ENCODE results near the gene C10orf53.

Gene C10orf53

GRCh38 chr10:49709934-49710333 is 30.5 kb downstream of the C10orf53 start:
- TF ChIP-seq, protein P1, sequence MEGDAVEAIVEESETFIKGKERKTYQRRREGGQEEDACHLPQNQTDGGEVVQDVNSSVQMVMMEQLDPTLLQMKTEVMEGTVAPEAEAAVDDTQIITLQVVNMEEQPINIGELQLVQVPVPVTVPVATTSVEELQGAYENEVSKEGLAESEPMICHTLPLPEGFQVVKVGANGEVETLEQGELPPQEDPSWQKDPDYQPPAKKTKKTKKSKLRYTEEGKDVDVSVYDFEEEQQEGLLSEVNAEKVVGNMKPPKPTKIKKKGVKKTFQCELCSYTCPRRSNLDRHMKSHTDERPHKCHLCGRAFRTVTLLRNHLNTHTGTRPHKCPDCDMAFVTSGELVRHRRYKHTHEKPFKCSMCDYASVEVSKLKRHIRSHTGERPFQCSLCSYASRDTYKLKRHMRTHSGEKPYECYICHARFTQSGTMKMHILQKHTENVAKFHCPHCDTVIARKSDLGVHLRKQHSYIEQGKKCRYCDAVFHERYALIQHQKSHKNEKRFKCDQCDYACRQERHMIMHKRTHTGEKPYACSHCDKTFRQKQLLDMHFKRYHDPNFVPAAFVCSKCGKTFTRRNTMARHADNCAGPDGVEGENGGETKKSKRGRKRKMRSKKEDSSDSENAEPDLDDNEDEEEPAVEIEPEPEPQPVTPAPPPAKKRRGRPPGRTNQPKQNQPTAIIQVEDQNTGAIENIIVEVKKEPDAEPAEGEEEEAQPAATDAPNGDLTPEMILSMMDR (IDR thresholded peaks at IDR 0.05; ENCODE audit: insufficient read depth, low read length) = no peak
- TF ChIP-seq POLR2AphosphoS5 (IDR thresholded peaks at IDR 0.05; ENCODE audit: low read depth) = no peak
- TF ChIP-seq SPI1 (IDR thresholded peaks at IDR 0.05; ENCODE audit: borderline replicate concordance, low read depth) = no peak
- TF ChIP-seq REST (IDR thresholded peaks at IDR 0.05; ENCODE audit: insufficient replicate concordance, low read depth) = no peak
- no peak for TF ChIP-seq GABPA (IDR thresholded peaks at IDR 0.05; ENCODE audit: low read depth)
- DNase-seq (ENCODE audit: low read depth in 1 of 2, low spot score in 1 of 2) = no peak
- Histone ChIP-seq H3K4me3 (replicated peaks; ENCODE audit: insufficient read depth, low read length) (no peak overlapping the region), H3K27me3 (ENCODE audit: insufficient read depth, poor library complexity, severe bottlenecking) (no peaks in the 10 kb centered on the region), H3K27ac (replicated peaks) (no peak overlapping the region)

DNA sequence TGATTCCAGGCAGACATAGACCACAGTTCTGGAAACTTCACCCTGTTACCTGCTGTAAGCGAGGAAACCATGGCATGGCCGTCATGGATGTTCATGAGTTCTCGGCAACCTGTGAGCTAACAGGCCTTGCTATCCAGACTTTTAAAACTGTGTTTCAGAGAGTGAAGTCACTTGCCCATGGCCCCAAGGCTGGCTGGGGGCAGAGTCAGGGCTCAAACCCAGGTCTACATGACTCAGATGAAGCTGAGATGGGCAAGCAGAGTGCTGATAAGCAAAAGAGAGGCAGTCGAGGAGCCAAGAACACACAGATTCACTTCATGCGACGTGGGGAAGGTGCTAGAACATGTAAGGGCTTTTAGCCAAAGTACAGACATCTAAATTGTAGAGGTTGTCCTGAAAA is 31.5 kb downstream of the C10orf53 start:
- H3K27me3 ChIP-seq (ENCODE audit: insufficient read depth, poor library complexity, severe bottlenecking) = no peaks in the 10 kb centered on the region
- DNase-seq (ENCODE audit: low read depth in 1 of 2, low spot score in 1 of 2) = no peak
- no peak overlapping the region for H3K27ac ChIP-seq (replicated peaks)
- TF ChIP-seq, protein P1 (IDR thresholded peaks at IDR 0.05; ENCODE audit: insufficient read depth, low read length) = no peak
- TF ChIP-seq SPI1 (IDR thresholded peaks at IDR 0.05; ENCODE audit: borderline replicate concordance, low read depth) = no peak
- TF ChIP-seq POLR2AphosphoS5 (IDR thresholded peaks at IDR 0.05; ENCODE audit: low read depth) = no peak
- TF ChIP-seq REST (IDR thresholded peaks at IDR 0.05; ENCODE audit: insufficient replicate concordance, low read depth) = no peak
- TF ChIP-seq GABPA (IDR thresholded peaks at IDR 0.05; ENCODE audit: low read depth) = no peak
- H3K4me3 ChIP-seq (replicated peaks; ENCODE audit: insufficient read depth, low read length) = no peak overlapping the region

GRCh38 chr10:49711481-49711880 is 32.0 kb downstream of the C10orf53 start:
- Histone ChIP-seq H3K4me3 (replicated peaks; ENCODE audit: insufficient read depth, low read length) (no peak overlapping the region), H3K27ac (replicated peaks) (no peak overlapping the region), H3K27me3 (ENCODE audit: insufficient read depth, poor library complexity, severe bottlenecking) (no peaks in the 10 kb centered on the region)
- TF ChIP-seq POLR2AphosphoS5 (IDR thresholded peaks at IDR 0.05; ENCODE audit: low read depth) = no peak
- no peak for TF ChIP-seq REST (IDR thresholded peaks at IDR 0.05; ENCODE audit: insufficient replicate concordance, low read depth)
- no peak for TF ChIP-seq GABPA (IDR thresholded peaks at IDR 0.05; ENCODE audit: low read depth)
- TF ChIP-seq, protein P1 (IDR thresholded peaks at IDR 0.05; ENCODE audit: insufficient read depth, low read length) = no peak
- no peak for TF ChIP-seq SPI1 (IDR thresholded peaks at IDR 0.05; ENCODE audit: borderline replicate concordance, low read depth)
- no peak for DNase-seq (ENCODE audit: low read depth in 1 of 2, low spot score in 1 of 2)
